Glomerular visceral epithelial cell (primary cell): ENCODE results near the gene OTOGL.
"Not testable (repeated sequence)": the region's sequence is repeated elsewhere in the genome, so short reads cannot be mapped to it uniquely, and the experiment has no call there.

Source experiments
- DNase-seq: peaks from one replicate; pipeline ENCODE4 v3.0.0-alpha.2; 2016; ENCODE audit errors: extremely low spot score

OTOGL gene

DNA sequence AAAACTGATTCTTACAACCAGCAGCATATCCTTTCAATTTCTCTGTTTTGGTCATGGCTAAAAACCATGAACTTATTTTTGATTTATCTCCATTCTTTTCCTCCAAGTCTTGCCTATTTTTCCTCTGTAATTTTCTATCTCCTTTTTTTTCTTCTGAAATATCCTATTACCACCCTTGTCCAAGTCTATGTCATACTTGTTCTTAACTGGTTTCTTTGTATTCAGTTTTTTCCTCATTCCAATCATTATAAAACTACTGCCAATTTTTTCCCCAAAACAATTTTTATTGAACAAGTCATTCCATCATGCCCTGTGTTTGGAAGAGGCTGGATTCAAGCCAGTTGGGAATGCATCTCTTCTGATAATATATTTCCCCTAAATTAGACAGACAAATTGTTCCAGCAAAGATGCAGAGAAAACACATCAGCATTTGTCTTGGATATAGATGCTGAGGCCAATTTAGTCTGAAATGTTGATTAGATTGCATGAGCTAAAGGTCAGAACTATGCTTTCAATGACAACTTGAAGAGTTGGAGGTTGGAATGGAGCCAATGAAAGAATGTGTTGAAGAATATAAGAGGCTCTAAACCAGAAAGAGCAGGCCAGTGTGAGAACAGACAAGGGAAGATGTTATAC, 30.7 kb downstream of the OTOGL start:
- no peak for DNase-seq

DNA sequence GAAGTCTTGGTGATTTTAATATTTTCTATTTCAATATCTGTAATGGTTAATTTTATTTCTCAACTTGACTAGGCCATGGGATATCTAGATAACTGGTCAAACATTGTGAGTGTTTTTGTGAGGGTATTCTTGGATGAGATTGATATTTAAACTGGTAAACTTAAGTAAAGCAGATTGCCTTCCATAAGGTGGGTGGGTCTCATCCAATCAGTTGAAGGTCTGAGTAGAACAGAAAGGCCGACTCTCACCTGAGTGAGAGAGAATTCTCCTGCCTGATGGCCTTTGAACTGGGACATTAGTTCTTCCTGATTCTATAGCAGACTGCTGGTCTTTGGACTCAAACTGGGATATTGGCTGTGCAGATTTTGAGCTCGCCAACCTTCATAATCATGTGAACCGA, 36.3 kb downstream of the OTOGL start:
- no peak for DNase-seq

DNA sequence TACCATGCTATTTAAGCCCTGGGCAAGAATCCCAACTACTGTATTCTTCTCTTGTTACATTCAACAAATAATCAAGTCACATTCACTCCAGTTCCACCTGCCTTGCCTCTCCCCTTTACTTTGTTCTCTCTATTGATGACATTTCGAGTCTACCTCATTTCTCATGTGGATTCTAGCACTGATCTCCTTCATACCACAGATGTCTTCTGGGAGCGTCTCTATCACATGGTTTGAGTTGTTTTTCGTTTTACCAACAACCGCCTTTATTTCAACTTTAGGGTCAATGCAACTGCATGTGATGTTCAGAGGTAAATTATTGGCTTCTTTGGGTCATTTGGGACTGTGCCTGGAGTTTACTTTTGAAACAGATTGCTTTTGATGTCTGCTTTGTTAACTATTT, 40.7 kb downstream of the OTOGL start:
- no peak for DNase-seq

DNA sequence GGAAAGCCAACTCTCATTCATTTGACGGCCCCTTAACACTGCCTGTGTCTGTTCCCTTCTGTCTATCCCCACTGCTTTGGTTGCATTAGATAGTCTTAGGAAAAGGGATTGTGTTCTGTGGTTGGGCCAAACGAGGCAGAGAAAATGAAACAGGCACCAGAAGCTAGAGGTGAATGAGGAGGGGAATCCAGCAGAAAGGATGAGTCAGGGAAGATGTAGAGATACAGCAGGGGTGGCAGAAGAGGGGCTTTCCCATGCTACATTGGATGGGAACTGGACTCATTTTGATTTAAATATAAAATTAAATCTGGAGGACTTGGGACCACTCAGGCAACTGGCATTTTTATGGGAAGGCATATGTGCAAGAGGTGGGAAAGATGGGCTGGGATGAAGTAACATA, 43.3 kb downstream of the OTOGL start:
- no peak for DNase-seq

DNA sequence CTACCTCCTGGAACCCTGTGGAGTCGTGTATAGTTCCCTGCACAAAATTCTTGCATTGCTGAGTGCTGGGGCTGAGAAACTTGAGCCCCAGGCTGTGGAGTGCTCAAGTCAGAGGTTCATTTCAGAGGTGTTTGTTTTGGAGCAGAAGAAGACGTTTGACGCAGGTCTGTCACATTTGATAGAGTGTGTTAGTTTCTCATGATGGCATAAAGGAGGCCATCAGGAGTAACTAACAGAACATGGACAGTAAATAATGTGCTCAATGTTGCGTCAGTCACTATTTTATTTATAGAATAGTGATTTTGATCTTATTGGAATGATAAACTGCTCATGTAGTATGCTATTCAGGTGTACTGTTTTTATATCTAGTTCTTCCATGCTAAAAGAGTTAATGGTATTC, 44.2 kb downstream of the OTOGL start:
- DNase-seq, result no peak

DNA sequence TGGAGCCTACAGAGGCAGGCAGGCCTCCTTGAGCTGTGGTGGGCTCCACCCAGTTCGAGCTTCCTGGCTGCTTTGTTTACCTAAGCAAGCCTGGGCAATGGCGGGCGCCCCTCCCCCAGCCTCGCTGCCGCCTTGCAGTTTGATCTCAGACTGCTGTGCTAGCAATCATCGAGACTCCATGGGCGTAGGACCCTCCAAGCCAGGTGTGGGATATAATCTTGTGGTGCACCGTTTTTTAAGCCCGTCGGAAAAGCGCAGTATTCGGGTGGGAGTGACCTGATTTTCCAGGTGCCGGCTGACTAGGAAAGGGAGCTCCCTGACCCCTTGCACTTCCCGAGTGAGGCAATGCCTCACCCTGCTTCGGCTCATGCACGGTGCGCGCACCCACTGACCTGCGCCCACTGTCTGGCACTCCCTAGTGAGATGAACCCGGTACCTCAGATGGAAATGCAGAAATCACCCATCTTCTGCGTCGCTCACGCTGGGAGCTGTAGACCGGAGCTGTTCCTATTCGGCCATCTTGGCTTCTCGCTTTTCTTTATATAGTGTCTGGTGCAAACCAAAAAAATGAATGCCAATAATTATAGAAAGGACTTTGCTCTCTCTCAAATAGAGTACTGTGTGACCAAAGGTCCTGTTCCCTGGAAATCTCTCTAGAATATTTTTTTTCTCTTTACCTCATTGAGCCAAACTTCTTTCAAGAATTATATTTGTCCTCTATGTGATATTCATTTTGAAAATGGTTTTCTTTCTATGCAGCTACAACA, 50.4 kb downstream of the OTOGL start:
- DNase-seq, result not testable (repeated sequence)

DNA sequence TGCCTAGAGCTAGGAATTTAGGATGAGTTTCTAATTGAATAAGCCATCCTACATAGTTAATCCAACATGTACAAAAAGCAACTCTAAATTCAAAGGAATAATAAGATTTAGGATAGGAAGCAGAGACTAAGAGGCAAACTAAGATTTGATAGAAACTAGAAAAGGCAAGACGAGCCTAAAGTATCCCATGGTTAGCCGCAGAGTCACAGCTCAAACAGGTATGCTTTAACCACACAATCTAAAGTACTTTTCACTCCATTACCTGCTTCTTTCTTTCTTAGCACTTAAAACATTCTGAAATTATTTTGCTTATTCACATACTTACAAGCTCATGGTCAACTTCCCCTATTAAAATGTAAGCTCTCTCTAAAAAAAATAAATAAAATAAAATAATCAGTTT, 51.8 kb downstream of the OTOGL start:
- DNase-seq, result no peak

DNA sequence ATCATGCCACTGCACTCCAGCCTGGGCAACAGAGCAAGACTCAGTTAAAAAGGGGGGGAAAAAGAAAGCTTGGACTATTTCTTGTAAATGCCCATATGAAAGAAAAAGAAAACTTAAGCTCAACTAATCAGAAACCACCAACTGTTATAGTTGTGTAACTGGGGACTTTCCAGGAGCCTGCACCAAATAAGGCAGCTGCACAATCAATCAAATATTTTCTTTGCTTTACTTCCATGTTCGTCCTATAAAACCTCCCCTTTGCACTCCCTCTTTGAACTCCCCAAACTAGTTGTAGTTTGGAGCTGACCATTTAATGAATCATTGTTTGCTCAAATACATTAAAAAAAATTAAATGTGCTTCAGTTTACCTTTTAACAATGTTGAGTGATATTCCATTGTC, 54.9 kb downstream of the OTOGL start:
- DNase-seq, result no peak

DNA sequence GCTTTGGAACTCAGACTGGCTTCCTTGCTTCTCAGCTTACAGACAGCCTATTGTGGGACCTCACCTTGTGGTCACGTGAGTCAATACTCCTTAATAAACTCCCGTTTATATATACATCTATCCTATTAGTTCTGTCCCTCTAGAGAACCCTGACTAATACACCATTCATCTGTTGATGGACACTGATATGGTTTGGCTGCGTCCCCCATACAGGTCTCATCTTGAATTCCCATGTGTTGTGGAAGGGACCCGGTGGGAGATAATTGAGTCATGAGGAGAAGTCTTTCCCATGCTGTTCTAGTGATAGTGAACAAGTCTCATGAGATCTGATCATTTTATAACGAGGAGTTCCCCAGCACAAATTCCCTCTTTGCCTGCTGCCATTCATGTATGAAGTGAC, 57.0 kb downstream of the OTOGL start:
- no peak for DNase-seq

DNA sequence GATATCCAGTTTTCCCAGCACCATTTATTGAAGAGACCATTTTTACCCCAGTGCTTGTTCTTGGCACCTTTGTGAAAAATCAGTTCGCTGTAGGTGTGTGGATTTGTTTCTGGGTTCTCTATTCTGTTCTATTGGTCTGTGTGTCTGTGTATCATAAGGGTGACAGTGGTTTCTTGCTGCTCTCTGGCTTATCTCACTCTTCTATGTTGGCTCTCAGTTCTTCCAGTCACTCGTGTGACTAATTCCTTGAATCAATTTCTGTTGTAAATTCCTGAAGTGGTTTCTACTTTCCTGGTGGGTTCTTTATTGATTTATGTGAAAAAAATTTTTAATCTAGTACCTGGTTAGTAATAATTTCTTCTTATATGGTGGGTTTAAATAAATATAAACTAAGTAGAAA, 58.3 kb downstream of the OTOGL start:
- no peak for DNase-seq

DNA sequence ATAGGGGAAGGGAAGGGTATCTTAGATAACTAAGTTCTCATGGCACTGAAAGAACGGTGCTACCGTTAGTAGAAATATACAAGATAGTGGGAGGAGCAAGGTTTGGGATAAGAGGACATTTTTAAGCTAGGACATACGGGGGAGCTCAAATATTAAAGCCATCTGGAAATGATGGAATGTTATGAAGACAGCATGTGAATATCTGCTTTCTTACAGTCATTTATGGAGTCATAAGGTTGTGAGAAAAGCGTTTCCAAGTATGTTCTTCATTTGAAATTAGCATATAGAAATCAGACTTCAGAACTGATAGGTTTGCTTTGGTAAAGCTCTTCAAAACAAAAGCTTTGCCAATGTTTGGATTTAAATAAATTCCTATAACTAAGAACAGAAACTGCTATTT, 62.3 kb downstream of the OTOGL start:
- DNase-seq, result no peak

DNA sequence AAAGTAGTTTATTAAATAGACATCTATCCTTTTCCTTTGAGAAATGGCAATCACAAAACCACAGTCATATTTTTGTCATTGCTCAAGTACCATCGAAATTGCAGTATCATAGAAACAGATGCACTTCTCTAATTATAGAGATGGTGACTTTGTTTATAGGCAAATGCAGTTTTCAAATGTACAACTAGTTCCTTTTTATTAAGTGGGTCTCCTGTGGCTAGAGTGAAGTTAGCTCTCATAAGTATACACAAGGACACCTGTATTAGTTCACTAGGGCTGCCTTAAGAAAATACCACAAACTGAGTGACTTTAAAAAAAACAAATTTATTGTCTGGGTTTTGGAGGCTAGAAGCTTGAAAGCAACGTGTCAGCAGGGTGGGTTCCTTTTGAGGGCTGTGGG, 62.8 kb downstream of the OTOGL start:
- DNase-seq, result no peak

DNA sequence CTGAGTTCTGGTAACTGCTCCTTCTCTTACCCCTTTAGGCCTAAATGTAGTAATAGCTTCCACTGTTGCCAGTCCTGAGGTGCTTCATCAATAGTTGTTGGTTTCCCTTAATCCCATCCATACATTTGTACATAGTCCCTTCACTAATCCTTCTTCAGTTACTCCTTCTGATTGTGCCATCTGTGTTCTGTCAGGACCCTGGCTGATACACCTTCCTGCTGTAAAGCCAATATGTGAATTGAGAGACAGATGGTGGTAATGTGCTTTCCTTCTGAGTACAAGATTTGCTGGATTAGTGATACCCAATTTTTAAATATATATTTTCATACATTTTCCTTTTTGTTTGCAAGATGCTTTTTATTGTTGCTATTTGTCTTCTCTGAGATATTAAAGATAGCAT, 66.4 kb downstream of the OTOGL start:
- no peak for DNase-seq

DNA sequence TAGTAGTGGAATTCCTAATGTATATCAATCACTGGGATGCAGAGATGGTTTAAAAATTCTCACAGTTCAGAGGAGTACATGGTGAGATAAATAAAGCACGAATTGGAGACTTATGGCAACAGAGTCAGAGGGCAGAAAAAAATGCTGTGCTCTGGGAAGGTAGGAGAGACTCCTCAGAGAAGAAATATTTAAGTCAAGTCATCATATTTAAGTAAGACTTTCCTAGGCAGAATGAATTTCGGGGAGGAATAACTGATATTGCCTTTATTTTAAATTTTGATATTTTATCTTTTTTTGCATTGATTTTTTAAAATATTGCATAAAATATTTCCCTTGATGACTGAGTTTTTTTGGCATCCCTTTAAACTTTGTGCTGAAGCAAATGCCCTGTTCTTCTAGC, 67.4 kb downstream of the OTOGL start:
- no peak for DNase-seq

DNA sequence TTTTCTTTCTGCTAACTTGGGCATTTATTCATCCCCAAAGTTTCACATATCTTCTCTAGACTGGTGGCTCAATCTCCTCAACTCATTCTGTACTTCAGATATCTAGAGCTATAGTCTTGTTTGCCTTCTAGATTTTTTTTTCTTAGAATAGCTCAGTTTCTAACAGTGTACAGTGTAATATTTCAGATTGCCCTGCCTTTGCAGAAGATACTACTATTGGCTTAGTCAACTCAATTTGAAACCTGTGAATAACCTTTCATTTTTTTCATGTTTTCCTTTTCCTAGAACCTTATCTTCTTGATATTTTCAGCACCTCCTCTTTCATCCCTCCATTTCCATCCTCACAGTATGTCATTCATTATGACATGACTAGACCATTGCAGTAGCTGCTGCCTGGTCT, 69.6 kb downstream of the OTOGL start:
- no peak for DNase-seq

DNA sequence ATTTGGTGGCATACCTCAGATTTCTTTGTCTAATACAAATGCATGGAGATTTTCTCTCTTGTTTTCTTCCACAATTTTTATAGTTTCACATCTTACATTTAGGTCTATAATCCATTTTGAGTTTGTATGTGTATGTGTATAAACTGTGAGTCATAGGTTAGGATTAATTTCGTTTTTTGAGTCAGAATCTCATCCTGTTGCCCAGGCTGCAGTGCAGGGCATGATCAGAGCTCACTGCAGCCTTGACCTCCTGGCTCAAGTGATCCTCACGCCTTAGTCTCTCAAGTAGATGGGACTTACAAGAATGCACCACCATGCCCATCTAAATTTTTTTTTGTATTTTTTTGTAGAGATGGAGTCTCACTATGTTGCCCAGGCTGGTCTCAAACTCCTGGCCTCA, 71.6 kb downstream of the OTOGL start:
- no peak for DNase-seq

DNA sequence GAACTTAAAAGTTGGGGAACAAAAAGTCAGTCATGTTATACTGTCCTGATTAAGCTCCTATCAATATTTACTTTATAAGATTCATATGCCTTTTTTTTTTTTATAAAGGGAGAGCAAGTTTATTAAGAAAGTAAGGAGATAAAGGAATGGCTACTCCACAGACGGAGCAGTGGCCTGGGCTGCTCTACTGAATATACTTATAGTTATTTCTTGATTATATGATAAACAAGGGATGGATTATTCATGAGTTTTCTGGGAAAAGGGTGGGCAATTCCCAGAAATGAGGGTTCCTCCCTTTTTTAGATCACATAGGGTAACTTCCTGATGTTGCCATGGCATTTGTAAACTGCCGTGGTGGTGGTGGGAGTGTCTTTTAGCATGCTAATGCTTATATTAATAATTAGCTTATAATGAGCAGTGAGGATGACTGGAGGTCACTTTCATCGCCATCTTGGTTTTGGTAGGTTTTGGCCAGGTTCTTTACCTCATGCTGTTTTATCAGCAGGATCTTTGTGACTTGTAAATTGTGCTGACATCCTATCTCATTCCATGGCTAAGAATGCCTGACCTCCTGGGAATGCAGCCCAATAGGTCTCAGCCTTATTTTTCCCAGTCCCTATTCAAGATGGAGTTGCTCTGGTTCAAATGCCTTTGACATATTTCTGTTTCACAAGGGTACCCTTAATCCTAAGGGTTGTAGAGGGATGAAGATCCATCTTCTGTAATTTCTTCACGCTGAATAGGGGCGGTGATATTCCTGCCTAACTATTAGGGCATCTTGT, 73.9 kb downstream of the OTOGL start:
- no peak for DNase-seq

DNA sequence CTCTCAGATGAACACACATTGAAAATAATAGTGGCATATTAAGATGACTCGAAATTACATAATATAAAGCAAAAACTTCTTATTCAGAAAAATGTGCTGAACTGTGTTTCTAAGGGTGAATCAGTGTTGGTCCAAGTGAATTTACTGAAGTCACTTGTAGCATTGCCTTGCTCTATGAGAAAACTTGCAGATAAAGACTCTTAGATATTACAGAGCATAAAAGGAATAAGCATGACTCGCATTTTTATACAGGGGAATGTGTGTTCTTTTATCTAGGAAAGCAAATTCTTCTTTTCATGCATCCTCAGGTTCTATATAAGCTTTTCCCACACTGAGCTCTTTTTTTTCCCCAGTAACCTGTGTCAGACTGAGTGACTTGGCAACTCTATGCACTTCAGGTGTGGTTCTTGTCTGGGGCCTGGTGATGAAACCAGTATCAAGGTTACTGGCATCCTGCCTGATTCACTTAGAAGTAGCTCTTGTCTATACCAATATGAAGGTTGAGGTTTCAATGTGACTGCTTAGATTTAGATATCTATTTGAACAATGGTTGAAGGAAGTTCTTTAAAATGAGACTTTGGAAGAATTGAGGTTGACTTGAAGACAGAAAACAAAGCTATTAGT, 76.1 kb downstream of the OTOGL start:
- DNase-seq, result no peak

DNA sequence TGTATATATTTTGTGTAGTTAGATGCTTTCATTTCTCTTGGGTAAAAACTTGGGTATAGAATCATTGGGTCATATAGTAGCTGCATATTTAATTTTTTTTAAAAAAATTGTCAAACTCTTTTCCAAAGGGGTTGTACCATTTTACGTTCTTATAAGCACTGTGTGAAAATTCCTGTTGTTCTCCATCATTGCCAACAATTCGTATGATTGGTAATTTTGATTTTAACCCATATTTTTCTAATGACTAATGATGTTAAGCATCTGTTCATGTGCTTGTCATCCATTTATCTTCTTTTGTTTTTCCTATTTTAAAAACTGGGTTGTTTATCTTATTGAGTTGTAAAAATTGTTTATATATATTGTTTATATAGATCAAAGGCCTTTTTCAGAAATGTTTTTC, 77.4 kb downstream of the OTOGL start:
- DNase-seq, result no peak

DNA sequence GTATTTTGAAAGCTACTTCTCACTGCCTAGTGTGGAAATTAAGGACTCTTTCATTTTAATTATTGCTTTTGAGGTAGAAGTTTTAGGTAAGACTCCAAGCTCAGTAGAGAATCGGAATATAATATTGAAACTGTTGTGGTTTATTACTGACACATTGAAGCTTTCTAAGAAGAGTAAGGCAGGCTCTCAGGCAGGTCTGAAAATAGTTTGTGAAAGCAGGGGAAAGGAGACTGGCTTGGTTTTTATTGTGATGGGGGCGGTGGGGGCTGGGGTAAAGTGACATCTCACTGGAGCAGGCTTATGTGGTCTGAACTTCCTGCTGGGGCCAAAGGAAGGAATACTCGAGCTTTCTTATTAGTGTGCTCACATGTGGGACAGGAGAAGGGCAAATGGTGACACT, 79.5 kb downstream of the OTOGL start:
- no peak for DNase-seq

DNA sequence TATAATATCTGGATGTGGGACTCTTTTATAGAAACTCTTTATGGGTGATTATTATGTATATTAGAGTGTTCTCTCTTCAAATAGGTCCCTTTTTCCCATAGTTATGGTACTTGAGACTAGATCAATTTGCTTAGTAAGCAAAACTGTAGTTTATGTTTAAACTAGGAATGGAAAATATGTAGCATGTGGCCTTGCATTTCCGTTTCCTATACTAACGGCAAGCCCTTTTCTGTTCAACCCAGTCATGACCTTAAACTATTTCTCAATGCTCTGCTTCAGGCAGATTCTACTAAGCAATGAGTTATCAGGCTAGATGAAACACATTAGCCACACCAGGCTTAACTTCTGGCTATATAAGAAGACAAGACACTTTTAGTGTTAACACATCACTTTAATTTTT, 84.6 kb downstream of the OTOGL start:
- no peak for DNase-seq

DNA sequence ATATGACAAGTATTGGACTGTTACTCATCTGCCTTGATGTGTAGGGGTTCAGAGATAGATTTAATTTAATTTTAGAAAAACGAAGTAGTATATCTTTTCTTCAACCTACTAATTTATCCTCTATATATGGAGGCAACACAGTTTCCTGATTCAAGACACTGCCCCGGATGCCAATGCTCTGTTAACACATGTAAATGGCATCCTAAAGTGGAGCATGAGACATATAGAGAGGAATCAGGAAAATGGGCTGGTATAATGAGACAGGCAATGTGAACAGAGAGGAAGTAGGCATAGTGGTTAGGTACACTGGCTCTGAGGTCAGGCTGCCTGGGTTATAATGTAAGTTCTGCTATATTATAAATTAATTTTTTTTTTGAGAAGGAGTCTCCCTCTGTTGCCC, 85.6 kb downstream of the OTOGL start:
- DNase-seq, result no peak
